SK-MEL-5 (cell line): ENCODE results near the gene UST. TPM values are rescaled to one million over a fixed set of nuclear protein-coding genes. Genes with fewer than 3 reads are reported as not detected.
A peak's percentile ranks its signal among the peaks of the same experiment; 100 is the strongest.
"Not testable (repeated sequence)": the region's sequence is repeated elsewhere in the genome, so short reads cannot be mapped to it uniquely, and the experiment has no call there.

Experiments
- DNase-seq: peaks from one replicate; pipeline ENCODE4 v3.0.0-alpha.2; 2016; ENCODE audit warnings: low read depth, low spot score
- in situ Hi-C: cut with HindIII; loops from 2 replicates; pipeline ENCODE4 v1.10.0; 2016; ENCODE audit warnings: low sequenced_read_pairs, high pct_unique_total_duplicates, low pct_unique_long_range_greater_than_20kb
- total RNA-seq: library from RNA; depleted of rRNA; stranded (reverse); fragments of >200 nt; shearing (Covaris generic); gene quantifications from 2 replicates; pipeline ENCODE4 v1.2.3, GENCODE V29; 2014

Gene UST
- total RNA-seq, 1 experiment from 2014 or later: 15.0 TPM

- no peak for DNase-seq
- in situ Hi-C loops: no loop called here
Observed at GRCh38 chr6:149033454-149033853, 286.6 kb downstream of the UST start.

DNA sequence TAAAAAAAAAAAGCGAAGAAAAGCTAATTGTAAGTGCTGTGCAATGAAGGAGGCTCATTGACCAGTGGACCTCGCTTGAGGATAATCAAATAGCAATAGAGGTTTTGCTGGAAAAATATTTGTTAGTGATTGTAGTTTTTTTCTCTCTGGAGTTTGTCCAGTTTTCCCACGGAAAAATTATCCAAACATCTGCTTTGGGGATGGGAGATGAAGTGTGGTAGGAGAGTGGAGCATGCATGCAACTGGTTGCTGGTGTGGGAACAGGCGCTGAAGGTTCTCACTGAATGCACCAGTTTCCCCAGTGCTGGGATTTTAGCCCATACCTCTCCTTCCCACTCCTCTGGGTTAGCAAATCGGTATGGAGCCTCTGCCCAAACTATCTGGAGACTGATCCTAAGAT lies 288.9 kb downstream of the UST start:
- DNase-seq: no peak
- in situ Hi-C loops: no loop called here

DNA sequence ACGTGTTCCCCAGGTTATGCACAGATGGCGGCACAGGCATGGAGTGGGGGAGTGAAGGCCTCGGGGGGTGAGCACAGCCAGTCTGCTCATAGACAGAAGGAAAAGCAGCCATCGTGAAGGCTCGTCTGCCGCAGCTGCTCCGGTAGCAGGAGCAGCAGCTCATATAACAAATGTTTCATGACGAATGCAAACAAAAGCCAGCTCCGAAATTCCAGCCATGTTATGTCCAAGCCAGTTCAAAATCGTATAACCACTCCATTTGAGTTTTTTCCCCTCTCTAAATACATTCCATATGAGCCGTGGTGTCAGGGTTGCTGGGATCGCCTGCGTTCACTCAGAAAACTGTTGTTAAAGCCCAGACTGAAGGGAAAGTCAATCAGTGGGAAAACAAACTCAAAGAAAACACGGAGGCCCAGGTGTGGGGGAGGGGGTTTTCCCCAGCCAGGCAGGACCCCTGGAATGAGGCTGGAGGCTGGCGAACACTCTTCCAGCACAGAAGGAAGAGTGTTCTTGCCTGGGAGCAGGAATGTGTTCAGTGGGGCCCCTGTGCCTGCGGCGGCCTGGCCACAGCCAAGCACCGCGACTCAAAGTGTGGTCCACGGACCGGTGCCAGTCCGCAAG lies 290.3 kb downstream of the UST start:
- no peak for DNase-seq
- in situ Hi-C loops: no loop called here

DNA sequence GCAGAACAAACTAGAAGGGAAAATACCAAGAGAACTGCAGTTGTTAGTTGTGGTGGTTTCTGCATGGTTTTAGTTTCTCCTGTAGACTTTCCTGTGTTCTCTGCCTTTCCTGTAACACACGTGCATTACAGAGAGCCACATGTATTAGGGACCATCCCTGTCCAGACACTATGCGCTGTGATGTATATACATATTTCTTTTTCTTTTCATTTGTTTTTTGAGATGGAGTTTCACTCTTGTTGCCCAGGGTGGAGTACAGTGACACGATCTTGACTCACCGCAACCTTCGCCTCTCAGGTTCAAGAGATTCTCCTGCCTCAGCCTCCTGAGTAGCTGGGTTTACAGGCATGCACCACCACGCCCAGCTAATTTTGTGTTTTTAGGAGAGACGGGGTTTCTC lies 292.2 kb downstream of the UST start:
- DNase-seq, in situ Hi-C loops: not testable (repeated sequence)

DNA sequence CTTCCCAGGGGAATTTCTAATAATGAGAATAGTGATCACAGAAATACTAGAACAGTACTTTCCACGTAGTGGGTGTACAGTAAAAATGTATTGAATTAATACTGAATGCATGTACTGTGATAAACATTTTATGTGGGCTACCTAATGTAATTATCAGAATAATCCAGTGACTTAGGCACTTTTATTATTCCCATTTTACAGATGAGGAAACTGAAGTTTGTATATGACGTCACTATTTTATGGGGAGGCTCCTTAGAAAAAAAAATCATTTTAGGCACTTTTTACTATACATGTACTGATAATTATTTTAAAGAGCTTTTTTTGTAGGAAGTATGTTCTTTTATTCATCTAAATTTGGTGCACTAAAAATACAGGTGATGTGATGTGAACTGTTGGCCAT lies 295.1 kb downstream of the UST start:
- in situ Hi-C loops: no loop called here
- no peak for DNase-seq

GRCh38 chr6:149043476-149044130 lies 296.8 kb downstream of the UST start:
- peak; percentile 45 for DNase-seq
- in situ Hi-C loops: no loop called here

DNA sequence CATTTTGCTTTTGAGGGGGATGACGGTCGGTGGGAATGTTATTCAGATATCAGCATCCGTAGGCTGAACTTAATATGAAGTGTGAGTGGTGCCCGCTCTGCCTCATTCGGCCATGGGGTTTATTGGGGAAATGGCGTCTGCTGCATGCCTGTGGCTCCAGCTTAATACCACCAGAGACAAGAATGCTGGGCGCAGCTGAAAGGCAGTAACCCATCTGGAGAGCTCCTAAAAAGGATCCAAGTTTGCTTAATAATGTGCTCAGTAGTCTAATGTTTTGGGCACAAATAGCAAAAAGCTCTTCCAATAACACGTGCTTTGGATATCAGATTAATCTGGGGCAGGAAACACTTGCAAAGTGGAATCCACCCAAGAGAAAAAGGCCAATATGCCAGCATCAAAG lies 297.7 kb downstream of the UST start:
- in situ Hi-C loops: no loop called here
- DNase-seq: no peak

DNA sequence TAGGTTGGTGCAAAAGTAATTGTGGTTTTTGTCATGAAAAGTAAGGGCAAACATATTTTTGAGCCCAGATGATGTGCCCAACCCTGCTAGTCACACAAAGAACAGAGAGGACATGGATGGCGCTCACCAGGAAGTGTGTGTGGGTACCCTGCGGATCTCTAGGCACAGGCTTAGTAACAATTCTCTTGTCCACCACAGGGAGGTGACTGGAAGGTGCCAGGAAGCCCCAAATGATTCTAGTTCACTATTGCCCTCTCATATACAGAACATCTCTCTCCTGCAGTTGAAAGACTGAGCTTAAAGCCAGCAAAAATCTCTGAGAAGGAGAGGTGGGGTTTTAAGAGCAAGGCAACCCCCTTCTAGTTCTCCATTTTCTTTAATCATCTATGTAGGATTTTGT lies 298.6 kb downstream of the UST start:
- in situ Hi-C loops: no loop called here
- DNase-seq: peak; percentile 19

GRCh38 chr6:149046164-149046821 lies 299.5 kb downstream of the UST start:
- in situ Hi-C loops: no loop called here
- DNase-seq: no peak

GRCh38 chr6:149046822-149047246 lies 300.0 kb downstream of the UST start:
- DNase-seq: no peak
- in situ Hi-C loops: no loop called here

DNA sequence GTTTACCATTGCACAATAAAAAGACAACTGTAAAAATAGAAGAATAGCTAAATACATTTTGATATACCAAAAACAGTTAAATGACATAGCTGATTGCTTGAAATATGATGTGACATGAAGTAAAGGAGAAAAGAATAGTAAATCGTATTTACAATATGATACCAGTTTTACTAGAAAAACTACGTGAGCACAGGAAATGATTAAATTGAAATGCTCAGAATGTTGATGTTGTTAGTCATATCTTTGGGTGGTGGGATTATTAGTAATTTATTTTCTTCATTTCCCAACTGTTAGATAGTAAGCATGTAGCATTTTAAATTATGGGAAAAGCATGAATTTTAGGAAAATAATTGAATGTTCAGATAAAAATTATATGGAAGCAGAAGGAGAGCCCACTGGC lies 302.4 kb downstream of the UST start:
- DNase-seq: no peak

GRCh38 chr6:149050160-149050559 lies 303.3 kb downstream of the UST start:
- in situ Hi-C loops: no loop called here
- no peak for DNase-seq

More for the DNA sequence above, 302.4 kb downstream of the UST start:
- in situ Hi-C loops: no loop called here

- no peak for DNase-seq
- in situ Hi-C loops: no loop called here
Observed at GRCh38 chr6:149052350-149053106, 305.7 kb downstream of the UST start.

DNA sequence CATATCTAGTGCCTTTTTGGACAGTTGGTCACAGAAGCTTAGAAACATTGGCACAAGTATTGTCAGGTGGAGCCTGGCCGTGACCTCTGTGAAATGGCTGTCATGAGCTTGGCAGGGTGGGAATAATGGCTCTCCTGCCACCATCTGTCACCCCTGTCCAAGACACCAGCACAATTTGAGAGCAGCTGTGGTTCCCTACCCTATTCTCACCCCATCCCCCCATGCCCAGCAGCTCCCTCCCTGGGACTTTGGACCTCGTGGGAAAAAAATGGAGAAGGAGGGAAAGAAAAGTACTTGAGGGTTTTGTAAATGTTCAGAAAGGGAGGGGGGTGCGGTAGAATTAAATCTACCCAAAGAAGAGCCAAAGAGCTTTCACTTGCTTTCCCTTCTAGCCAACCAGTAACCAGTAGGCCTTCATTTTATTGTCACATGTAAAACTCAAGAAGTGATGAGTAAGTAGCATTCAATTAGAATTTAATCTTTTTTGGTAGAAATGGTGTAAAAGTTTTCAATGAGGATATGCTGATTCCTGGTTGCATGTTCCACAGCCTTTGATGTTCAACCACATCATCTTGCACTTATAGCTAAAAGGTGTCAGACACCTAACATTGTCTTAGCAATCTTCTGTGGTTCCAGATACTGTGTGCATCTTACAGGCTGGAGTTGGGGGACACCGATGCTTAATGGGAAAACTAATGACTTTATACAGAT lies 307.2 kb downstream of the UST start:
- DNase-seq: no peak
- in situ Hi-C loops: no loop called here

- DNase-seq: no peak
- in situ Hi-C loops: no loop called here
Observed at GRCh38 chr6:149054559-149055194, 307.8 kb downstream of the UST start.

DNA sequence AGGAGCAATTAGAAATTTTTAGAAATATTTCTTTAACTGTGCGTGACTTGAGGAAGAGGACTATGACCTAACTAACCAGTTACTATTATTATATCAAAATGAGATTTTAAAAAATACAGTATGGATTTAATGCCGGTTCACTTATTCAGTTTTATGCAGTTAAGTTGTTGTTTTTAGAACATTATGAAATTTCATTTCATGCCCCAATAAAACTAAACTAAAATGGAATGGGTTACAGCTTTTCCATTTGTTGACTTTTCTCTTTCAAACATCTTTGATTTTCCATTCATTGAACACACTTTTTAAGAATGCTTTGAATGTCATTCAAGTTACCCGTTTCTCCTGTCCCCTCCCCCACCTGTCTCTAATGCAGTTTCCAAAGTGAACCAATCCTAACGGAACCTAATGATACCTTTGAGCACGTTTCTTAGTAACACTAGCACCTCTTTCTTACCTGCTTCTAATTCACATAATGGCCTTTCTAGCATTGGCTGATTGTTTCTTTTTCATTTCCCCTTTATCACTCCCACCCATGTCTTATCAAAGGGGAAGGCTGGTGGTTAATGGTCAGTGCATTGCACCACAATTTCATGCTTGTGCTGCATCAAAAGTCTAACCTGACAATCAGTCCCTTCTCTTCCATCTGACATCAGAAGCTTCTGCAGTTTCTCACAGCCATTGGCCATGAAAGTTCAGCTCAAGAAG lies 308.5 kb downstream of the UST start:
- in situ Hi-C loops: no loop called here
- no peak for DNase-seq
